Panc1 (cell line): ENCODE measurements around the gene MAP4K4. TPM values are rescaled to one million over a fixed set of nuclear protein-coding genes. Genes with fewer than 3 reads are reported as not detected.

ENCODE experiments used
- ATAC-seq: fragments of 200-7000 bp; cut with Tn5 transposase; 2 replicates; pipeline ENCODE4 v1.9.1; 2020; ENCODE audit warnings: mild to moderate bottlenecking, moderate library complexity
- BruUV-seq: library from RNA; stranded (reverse); fragments of 400-500 nt; replicated peaks from 2 replicates; lab custom pipeline; 2021; lab: Mats Ljungman, UMichigan
- CTCF ChIA-PET: fragments of 300-600 bp; sonication (Branson Sonifier 250); formaldehyde crosslinking; loops from one replicate; lab custom pipeline; 2022; ENCODE audit warnings: antibody characterized with exemption; lab: Charles Lee
- POLR2A ChIA-PET: fragments of 300-600 bp; sonication (Branson Sonifier 250); formaldehyde crosslinking; loops from one replicate; lab custom pipeline; 2022; ENCODE audit warnings: antibody characterized with exemption; lab: Charles Lee
- DNase-seq: peaks from one replicate; pipeline ENCODE4 v3.0.0-alpha.2; 2010; ENCODE audit warnings: low read depth, low spot score
- H3K27ac ChIP-seq: 2 replicates; pipeline ENCODE4 v1.5.1; 2011; ENCODE audit warnings: mild to moderate bottlenecking, low read length, inconsistent platforms
- H3K27me3 ChIP-seq: fragments of 200-500 bp; sonication (Bioruptor generic); 2 replicates; pipeline ENCODE4 v1.6.0; 2014; ENCODE audit warnings: low read length, inconsistent platforms; ENCODE audit not compliant: control insufficient read depth, insufficient read depth
- H3K36me3 ChIP-seq: fragments of 200-500 bp; sonication (Bioruptor generic); 2 replicates; pipeline ENCODE4 v1.5.1; 2014; ENCODE audit warnings: inconsistent platforms, mild to moderate bottlenecking, low read length, moderate library complexity; ENCODE audit not compliant: control insufficient read depth, insufficient read depth
- H3K4me1 ChIP-seq: 2 replicates; pipeline ENCODE4 v1.5.1; 2011; ENCODE audit warnings: inconsistent platforms, mild to moderate bottlenecking, low read length, moderate library complexity; ENCODE audit not compliant: control insufficient read depth, insufficient read depth
- H3K4me3 ChIP-seq, 2 experiments: 2 replicates each; pipeline ENCODE4 v1.5.1; 2011 to 2012; ENCODE audit warnings: low read depth in 2 of 2, low read length in 2 of 2, mild to moderate bottlenecking in 2 of 2, inconsistent platforms in 1 of 2, moderate library complexity in 1 of 2
- H3K9me3 ChIP-seq: fragments of 200-500 bp; sonication (Bioruptor generic); 2 replicates; pipeline ENCODE4 v1.5.1; 2014; ENCODE audit warnings: low read depth, mild to moderate bottlenecking, inconsistent platforms, low read length, moderate library complexity; ENCODE audit not compliant: control insufficient read depth, insufficient read depth
- CTCF ChIP-seq: fragments of 450-650 bp; IDR thresholded peaks from 2 replicates; pipeline ENCODE4 v1.5.1; 2017; ENCODE audit warnings: mild to moderate bottlenecking
- POLR2AphosphoS5 ChIP-seq: IDR thresholded peaks from 2 replicates; pipeline ENCODE4 v1.6.1; 2012; ENCODE audit warnings: mild to moderate bottlenecking, low read depth, low read length, moderate library complexity
- SIN3A ChIP-seq: IDR thresholded peaks from 2 replicates; pipeline ENCODE4 v1.6.1; 2012; ENCODE audit warnings: low read depth, mild to moderate bottlenecking, low read length, moderate library complexity, borderline replicate concordance; ENCODE audit not compliant: insufficient read depth
- TCF7L2 ChIP-seq: IDR thresholded peaks from 2 replicates; pipeline ENCODE4 v1.6.1; 2011; ENCODE audit warnings: mild to moderate bottlenecking, low read depth, low read length, inconsistent platforms
- in situ Hi-C: cut with HindIII; loops from 2 replicates; pipeline ENCODE4 v1.10.0; 2016; ENCODE audit warnings: low sequenced_read_pairs, low pct_unique_long_range_greater_than_20kb
- intact Hi-C: fragments of 100-400 bp; cut with micrococcal nuclease; formaldehyde crosslinking; loops from one replicate; pipeline ENCODE4 v1.10.0; 2022; ENCODE audit not compliant: unreplicated experiment
- total RNA-seq: library from RNA; stranded (reverse); gene quantifications from one replicate; pipeline ENCODE4 v1.2.1, GENCODE V29; 2021; ENCODE audit not compliant: unreplicated experiment
- TF ChIP-seq, protein P1 (sequence below), 2 experiments: IDR thresholded peaks; 2 replicates each; pipeline ENCODE4 v1.6.1; 2011 to 2012; ENCODE audit warnings: low read depth in 2 of 2, control low read depth in 1 of 2, low read length in 1 of 2, mild to moderate bottlenecking in 1 of 2, moderate library complexity in 1 of 2; ENCODE audit not compliant: insufficient read depth in 1 of 2

Gene MAP4K4
- total RNA-seq, 1 experiment from 2014 or later: 68.5 TPM

- Histone ChIP-seq H3K27me3 (no peaks in the 10 kb centered on the region), H3K27ac (no peak overlapping the region), H3K4me1 (no peaks in the 10 kb centered on the region), H3K36me3 (no peaks in the 10 kb centered on the region), H3K4me3 (no peak overlapping the region), H3K9me3 (no peaks in the 10 kb centered on the region)
- POLR2A ChIA-PET: no interaction called here
- no peak for TF ChIP-seq POLR2AphosphoS5
- TF ChIP-seq, protein P1, sequence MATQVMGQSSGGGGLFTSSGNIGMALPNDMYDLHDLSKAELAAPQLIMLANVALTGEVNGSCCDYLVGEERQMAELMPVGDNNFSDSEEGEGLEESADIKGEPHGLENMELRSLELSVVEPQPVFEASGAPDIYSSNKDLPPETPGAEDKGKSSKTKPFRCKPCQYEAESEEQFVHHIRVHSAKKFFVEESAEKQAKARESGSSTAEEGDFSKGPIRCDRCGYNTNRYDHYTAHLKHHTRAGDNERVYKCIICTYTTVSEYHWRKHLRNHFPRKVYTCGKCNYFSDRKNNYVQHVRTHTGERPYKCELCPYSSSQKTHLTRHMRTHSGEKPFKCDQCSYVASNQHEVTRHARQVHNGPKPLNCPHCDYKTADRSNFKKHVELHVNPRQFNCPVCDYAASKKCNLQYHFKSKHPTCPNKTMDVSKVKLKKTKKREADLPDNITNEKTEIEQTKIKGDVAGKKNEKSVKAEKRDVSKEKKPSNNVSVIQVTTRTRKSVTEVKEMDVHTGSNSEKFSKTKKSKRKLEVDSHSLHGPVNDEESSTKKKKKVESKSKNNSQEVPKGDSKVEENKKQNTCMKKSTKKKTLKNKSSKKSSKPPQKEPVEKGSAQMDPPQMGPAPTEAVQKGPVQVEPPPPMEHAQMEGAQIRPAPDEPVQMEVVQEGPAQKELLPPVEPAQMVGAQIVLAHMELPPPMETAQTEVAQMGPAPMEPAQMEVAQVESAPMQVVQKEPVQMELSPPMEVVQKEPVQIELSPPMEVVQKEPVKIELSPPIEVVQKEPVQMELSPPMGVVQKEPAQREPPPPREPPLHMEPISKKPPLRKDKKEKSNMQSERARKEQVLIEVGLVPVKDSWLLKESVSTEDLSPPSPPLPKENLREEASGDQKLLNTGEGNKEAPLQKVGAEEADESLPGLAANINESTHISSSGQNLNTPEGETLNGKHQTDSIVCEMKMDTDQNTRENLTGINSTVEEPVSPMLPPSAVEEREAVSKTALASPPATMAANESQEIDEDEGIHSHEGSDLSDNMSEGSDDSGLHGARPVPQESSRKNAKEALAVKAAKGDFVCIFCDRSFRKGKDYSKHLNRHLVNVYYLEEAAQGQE (IDR thresholded peaks at IDR 0.05; ENCODE audit: insufficient read depth in 1 of 2, low read depth in 2 of 2, low read length in 1 of 2): no peak
- intact Hi-C loops (no loop called here), in situ Hi-C loops (no loop called here)
- BruUV-seq: no TSS peak
- CTCF ChIA-PET: no interaction called here
- no peak for ATAC-seq
- DNase-seq: no peak
Observed at GRCh38 chr2:101684313-101684712, 13.2 kb upstream of the MAP4K4 start.

DNA sequence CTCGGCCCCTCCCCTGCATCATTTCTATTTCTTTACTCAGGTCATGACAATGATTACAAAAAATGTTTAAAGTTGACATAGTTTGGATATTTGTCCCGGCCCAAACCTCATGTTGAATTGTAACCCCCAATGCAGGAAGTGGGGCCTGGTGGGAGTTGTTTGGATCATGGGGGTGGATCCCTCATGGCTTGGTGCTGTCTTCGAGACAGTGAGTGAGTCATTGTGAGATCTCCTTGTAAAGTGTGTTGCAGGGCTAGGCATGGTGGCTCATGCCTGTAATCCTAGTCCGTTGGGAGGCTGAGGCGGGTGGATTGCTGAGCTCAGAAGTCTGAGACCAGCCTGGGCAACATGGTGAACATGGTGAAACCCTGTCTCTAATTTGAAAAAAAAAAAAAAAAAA, 9.2 kb upstream of the MAP4K4 start:
- Histone ChIP-seq H3K27ac (no peak overlapping the region), H3K27me3 (no peaks in the 10 kb centered on the region), H3K9me3 (no peaks in the 10 kb centered on the region), H3K4me3 (no peak overlapping the region), H3K36me3 (no peaks in the 10 kb centered on the region), H3K4me1 (no peaks in the 10 kb centered on the region)
- no TSS peak for BruUV-seq
- no peak for ATAC-seq
- intact Hi-C loops: no loop called here
- ChIA-PET POLR2A (interaction anchor here (0.6 kb wide), 1 partner anchor 278 kb away, joined by 3 read pairs; no protein-coding TSS in a partner anchor), CTCF (no interaction called here)
- no peak for DNase-seq
- no peak for TF ChIP-seq SIN3A
- no peak for TF ChIP-seq CTCF
- no peak for TF ChIP-seq TCF7L2
- no peak for TF ChIP-seq POLR2AphosphoS5
- TF ChIP-seq, protein P1 (IDR thresholded peaks at IDR 0.05; ENCODE audit: insufficient read depth in 1 of 2, low read depth in 2 of 2, low read length in 1 of 2): no peak
- in situ Hi-C loops: no loop called here
